Stimulated activated CD4-positive, alpha-beta T cell treated with anti-CD3 and anti-CD28 coated beads, Interleukin-15, amount 100 ng/mL, for 1 hour (primary cell): ENCODE measurements around the gene CHMP2A.

Source experiments
- DNase-seq, 2 donors: peaks; one replicate each; pipeline ENCODE4 v3.0.0-alpha.2; 2020; ENCODE audit warnings: low read depth in 1 of 2, low spot score in 1 of 2

The CHMP2A gene

DNA sequence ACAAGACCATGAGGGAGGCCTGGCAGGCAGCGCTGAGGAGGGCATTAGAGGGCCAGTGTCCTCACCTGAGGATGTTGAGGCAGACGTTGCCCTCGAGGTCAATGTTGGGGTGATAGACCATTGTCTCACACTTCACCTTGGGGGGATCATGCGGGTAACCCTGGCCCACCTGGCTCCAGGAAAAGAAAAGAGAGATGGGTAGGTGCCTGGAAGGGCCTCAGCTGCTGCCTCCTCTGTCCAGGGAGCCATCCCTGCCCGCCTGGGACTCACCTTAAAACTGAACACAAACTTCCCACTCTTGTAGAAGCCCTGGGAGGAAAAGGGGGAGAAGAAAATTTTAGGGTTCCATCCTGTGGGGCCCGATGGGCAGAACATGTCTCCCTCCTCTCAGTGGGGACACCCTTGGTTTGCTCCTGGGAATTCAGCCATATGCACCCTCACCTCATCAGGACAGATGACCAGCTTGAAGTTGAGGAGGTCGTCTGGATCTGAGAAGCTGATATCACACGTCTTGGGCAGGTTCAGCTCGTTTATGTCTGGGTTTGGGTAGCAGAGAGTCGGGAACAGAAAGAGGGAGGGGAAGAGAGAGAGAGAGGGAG, 1.8 kb upstream of the CHMP2A start:
- no peak for DNase-seq

DNA sequence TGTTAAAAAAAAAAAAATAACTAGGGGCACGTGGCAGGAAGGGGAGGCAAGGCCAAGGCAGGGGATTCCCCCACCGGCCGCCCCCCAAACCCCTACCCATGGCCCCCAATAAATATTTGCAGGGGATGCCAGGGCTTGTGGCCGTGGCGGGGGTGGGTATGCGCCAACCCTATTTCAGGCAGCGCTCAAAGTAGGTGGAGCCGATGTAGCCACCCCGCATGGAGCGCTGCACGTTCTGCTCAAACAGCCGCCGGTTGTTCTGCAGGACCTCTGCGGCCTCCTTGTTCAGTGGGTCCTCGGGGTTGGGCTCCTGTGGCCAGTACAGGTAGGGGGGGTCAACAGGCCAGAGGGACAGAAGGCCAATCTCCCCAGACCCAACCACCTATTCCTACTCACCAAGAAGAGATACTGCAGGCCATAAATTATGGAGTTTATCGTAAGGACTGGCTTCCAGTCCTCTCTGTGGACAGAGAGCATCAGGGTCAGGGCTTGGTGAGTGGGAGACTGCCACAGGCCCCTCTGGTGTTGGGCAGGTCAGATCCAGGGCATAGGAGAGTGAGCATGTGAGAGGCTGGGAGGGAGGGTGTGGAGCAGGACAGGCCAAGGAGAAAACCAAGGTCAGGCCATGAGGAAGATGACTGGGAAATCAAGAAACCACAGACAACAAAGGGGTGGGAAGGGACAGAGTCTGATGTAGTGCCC, 1.2 kb upstream of the CHMP2A start:
- DNase-seq = no peak

DNA sequence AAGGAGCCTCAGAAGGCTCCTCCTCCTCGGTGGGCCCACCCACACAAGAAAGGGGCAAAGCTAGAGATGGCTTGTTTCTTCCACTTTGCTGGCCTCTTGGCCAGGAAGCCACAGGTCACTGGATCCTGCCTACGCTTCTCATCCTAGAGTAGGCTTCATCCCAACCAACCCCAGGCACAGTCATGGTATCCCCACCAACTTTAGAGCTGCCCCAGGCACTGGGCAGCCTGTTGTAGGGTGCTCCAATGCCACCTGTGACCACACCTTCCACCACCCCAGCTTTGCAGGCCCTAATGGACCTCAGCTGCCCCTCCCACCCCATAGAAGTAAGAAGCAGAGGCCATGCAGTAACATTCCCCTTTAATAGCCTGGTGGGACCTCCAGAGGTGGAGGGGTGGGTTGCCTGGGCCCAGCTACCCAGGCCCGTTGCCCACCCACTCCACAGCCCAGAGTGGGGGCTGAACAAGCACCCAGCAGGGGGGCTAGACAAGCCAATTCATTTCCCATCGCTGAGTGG, 522 bp upstream of the CHMP2A start:
- no peak for DNase-seq

DNA sequence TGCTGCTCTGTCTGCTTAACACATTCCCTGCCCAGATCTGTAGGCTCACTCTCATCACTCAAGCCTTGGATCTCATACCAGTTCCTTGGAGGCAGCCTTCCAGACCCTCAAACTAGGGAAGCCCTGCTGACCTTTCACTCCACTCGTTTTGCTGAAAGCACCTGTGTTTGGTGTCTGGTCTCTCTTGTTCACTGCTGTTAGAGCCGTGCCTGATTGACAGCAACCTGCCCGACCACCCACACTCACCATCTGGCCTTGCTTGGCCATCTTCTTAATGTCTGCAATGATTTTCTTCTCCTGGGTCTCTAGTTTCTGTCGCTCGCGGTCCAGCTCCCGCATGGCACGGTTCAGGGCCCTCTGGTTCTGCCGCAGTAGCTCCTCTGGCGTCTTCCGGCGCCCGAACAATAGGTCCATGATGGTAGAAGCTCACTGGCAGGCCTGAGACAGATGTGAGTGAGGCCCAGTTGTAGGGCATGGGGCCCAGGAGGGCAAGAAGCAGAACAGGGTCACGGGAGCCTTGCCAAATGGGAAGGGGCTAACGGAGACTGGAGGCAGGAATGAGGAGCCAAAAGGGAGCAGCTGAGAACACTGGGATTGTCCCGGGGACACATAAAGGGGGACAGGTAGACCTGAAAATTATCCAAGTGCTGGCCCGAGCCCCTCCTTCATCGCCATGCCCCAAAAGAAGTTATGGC, 959 bp downstream of the CHMP2A start:
- DNase-seq = no peak

DNA sequence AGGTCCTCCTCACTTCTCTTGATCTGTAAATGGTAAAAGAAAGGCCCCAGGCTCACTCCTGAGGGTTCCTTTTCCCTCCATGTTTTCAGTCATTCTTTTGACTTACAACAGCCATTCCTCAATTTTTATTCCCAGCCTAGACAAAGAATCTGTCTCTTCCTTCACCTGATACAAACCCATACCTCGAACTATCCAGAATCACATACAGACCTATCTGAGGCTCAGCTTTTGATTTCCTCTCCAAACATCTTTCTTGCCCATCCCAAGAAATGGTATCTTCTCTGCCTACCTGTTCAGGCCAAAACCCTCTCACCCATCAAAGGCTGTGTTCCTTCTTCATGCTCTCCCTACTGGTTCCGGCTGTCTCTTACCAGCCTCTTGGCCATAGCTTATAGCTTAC, 2.2 kb downstream of the CHMP2A start:
- DNase-seq = no peak

DNA sequence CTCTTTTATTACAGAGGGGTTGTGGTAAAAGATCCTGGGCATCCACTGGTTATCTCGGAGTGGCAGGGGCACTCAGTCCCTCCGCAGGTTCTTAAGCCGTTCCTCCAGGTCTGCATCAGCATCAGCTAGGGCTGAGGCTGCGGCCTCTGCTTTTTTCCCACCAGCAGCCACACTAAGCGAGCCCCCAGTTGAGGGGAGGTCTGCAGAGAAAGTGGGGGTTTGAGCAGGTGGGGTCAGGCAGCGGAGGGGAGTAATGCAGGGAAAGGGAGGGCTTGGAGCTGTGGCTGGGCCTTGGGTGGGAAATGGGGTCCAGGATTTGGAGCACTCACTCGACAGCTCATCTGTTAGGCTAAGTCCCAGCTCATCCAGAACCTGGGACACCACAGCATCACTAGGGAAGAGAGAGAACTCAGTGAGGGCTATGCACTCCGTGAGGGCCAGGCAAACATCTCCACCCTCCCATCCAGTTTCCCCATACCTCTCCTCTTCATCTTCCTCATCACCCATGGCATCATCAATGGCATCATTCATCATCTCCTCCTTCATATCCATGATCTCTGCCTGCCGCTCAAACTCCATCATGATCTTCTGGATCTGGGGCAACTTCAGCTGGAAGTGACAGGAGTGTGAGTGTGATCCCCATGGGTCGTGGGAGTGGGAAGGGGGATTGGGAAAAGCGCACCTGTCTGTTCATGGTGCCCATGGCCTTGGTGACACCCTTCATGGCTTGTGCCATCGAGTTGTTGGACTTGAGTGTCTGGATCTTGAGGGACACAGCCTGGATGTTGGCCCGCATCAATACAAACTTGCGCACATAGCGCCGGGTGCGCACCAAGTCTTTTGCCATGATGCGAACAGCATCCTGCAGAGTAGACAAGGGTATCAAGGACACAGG, 3.1 kb downstream of the CHMP2A start:
- no peak for DNase-seq

DNA sequence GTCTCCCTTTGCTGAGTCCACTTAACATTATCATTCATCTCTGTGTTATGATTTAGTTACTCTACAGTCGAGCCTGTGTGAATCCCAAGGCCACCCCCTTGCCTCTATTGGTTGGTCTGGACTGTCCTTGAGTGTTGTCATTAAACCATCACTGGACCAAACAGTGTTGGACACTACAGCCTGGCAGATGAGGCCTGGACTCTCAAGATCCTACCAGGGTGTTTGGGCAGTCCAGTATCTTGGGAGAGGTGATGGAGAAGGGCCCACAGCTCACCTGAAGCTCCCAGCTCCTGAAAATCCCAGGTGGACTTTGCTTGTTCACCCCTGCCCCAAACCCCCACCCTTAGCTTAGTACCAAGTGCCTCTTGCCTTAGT, 3.8 kb downstream of the CHMP2A start:
- DNase-seq = no peak

DNA sequence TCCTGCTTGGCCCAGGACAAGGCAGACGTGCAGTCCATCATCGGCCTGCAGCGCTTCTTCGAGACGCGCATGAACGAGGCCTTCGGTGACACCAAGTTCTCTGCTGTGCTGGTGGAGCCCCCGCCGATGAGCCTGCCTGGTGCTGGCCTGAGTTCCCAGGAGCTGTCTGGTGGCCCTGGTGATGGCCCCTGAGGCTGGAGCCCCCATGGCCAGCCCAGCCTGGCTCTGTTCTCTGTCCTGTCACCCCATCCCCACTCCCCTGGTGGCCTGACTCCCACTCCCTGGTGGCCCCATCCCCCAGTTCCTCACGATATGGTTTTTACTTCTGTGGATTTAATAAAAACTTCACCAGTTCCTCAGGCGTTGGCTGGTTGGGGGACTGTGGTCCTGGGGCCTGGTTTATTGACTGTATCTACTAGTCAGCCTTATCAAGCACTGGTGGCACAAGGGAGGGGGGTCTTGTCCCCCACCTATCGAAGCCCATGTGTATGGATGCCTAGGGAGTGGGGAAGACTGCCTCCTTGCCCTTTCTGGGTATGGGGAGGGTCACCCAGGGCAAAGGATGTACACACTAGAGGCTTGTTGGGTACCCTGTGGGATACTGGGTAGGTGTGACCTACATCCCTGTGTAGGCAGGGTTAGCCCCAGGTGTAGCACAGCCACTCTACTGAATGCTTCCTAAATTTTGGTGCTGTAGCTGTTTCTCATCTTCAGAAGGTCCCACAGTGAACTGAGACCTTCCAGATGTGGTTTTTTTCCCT, 4.4 kb downstream of the CHMP2A start:
- DNase-seq = no peak

DNA sequence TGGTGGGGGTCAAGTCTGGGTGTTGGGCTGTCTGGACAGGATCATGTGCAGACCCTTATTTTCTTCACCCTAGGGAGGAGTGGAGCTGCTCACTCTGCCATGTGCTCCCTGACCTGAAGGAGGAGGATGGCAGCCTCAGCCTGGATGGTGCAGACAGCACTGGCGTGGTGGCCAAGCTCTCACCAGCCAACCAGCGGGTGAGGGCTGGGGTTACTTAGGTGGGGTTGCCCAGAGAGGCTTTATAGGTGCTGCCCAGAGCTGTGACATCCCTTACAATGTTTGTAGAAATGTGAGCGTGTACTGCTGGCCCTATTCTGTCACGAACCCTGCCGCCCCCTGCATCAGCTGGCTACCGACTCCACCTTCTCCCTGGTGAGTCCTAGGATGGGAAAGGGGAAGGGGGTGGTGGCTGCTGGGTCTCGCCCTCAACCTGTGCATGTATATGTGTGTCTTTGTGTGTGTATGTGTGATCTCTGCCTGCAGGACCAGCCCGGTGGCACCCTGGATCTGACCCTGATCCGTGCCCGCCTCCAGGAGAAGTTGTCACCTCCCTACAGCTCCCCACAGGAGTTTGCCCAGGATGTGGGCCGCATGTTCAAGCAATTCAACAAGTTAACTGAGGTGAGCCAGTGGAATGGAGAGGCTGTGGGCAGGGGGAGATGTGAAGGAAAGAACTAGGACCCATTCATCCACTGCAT, 5.1 kb downstream of the CHMP2A start:
- no peak for DNase-seq

DNA sequence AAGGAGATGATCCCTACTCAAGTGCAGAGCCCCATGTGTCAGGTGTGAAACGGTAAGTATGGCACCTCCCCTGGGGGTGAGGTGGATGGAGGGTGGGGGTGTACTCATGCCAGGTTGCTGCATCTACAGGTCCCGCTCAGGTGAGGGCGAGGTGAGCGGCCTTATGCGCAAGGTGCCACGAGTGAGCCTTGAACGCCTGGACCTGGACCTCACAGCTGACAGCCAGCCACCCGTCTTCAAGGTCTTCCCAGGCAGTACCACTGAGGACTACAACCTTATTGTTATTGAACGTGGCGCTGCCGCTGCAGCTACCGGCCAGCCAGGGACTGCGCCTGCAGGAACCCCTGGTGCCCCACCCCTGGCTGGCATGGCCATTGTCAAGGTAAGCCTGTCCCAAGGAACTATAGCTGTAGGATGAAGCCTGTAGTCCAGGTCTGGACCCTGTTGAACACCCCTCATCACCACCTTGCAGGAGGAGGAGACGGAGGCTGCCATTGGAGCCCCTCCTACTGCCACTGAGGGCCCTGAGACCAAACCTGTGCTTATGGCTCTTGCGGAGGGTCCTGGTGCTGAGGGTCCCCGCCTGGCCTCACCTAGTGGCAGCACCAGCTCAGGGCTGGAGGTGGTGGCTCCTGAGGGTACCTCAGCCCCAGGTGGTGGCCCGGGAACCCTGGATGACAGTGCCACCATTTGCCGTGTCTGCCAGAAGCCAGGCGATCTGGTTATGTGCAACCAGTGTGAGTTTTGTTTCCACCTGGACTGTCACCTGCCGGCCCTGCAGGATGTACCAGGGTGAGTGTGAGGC, 5.8 kb downstream of the CHMP2A start:
- DNase-seq = no peak

DNA sequence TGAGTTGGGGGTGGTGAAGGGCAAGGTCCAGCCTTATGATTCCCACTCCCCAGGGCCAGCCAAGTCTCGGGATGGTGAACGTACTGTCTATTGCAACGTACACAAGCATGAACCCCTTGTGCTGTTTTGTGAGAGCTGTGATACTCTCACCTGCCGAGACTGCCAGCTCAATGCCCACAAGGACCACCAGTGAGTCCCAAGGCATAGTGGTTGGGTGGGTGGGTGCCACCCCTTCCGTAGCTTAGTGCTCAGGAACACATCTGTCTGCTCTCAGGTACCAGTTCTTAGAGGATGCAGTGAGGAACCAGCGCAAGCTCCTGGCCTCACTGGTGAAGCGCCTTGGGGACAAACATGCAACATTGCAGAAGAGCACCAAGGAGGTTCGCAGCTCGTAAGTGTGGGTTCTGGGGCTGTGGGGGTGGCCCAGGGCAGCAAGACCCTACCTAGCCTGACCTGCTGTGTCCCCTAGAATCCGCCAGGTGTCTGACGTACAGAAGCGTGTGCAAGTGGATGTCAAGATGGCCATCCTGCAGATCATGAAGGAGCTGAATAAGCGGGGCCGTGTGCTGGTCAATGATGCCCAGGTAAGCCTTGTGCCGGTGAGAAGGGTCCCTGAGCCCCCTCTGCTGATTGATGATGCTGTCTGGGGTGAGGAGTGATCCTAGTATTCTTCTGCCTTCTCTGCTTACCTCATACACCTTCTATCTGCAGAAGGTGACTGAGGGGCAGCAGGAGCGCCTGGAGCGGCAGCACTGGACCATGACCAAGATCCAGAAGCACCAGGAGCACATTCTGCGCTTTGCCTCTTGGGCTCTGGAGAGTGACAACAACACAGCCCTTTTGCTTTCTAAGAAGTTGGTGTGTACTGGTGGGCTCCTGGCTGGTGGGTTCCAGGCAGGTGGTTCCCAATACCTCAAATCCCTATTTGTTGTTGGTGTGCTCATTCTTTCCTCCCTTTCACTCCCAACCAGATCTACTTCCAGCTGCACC, 7.3 kb downstream of the CHMP2A start:
- DNase-seq = no peak

DNA sequence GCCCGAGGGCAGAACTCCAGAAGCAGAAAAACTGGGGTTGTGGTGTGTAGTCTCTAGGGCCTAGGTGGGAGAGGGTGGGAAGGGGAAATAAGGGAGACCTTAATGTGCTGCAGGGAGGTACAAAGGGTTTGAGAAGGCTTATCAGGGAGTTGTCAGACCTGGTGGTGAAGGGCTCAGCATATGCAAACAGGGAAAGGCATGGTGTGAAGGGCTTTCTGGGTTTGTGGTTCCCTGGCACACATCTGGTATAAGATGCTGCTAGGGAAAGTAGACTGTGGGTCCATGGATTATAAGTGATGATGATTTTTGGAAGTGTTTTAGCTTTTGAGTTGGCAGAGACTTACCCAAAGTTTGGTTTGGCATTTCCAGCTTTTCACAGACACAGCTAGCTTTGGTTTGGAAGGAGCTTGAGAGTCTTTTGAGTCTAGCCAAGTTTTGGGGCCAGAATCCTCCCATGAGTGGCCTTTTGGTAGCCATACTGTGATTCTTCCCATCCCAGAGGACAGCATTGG, 8.8 kb downstream of the CHMP2A start:
- no peak for DNase-seq

DNA sequence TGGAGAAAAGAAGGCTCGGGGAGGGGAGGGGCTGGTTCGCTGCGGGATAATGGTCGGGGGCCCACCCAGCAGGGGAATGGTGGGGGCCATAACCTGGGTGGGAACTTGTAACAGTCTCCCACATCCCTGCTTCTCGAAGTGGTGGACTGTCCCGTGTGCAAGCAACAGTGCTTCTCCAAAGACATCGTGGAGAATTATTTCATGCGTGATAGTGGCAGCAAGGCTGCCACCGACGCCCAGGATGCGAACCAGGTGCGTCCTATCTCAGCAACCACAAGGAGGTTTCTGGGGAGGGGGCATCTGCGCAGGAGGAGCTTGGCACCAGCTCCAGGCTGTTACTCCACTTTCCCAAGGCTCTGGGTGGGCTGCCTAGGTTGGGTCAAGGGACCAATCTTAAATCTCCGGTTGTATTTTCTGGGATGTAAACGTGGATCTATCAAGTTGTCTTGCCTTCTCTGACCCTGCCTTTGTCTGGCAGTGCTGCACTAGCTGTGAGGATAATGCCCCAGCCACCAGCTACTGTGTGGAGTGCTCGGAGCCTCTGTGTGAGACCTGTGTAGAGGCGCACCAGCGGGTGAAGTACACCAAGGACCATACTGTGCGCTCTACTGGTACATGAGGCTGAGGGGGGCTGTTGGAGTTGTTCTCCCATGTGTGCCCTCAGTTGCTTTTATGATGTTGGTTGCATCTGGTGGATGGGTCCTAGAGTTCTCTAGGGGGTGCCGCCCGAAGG, 9.5 kb downstream of the CHMP2A start:
- DNase-seq = no peak

DNA sequence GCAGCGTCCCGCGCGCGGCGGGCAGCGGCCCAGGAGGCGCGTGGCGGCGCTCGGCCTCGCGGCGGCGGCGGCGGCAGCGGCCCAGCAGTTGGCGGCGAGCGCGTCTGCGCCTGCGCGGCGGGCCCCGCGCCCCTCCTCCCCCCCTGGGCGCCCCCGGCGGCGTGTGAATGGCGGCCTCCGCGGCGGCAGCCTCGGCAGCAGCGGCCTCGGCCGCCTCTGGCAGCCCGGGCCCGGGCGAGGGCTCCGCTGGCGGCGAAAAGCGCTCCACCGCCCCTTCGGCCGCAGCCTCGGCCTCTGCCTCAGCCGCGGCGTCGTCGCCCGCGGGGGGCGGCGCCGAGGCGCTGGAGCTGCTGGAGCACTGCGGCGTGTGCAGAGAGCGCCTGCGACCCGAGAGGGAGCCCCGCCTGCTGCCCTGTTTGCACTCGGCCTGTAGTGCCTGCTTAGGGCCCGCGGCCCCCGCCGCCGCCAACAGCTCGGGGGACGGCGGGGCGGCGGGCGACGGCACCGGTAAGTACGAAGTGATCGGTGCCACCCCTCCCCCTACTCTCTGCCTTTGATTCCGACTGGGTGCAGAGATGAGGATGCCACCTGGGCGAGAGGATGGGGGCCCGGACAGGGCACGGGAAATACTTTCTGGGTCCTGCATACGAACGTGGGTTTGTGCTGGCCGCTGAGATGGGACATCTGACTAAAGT, 10.2 kb downstream of the CHMP2A start:
- DNase-seq = peak; percentile 70 to 74

DNA sequence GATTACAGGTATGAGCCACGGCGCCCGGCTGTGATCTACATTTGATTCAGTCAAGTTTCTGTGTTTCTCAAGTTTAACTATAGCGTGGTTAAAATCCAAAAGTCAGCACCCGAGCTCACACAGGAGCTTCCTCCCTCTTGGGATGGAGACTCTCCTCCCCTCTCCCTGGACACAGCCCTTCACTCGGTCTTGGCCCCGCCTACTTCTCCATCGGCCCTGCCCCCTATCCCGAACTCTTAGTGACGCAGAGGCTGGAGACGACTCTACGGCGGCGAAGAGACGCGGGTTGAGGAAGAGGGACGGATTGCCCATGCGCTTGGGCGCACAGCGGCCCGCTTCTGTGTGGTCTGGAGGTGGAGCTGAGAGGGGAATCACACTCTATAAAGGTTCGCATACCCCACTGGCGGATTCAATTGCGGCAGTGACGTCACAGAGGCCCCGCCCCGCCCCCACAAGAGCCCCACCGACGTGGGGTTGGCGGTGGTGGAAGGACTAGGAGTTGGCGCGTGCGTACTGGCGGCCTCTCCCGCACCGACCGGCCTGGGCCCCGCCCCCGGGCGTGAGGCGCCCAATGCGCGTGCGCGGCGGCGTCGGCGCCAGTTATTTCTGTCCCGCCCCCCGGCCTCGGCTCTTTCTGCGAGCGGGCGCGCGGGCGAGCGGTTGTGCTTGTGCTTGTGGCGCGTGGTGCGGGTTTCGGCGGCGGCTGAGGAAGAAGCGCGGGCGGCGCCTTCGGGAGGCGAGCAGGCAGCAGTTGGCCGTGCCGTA, 10.9 kb downstream of the CHMP2A start, which contains the start of gene TRIM28:
TRIM28 (plus strand) TSS at position 239 of the 765 bp plus-strand sequence. CDS start 694 bp downstream, outside the sequence.
- peak; percentile 100 for DNase-seq
